Dedifferentiated amniotic fluid mesenchymal stem cell (primary cell): Measurements from ENCODE around the gene PACSIN2.

Source experiments
- DNase-seq: peaks from one replicate; pipeline ENCODE4 v3.0.0-alpha.2; 2016; ENCODE audit errors: extremely low spot score

PACSIN2 gene

DNA sequence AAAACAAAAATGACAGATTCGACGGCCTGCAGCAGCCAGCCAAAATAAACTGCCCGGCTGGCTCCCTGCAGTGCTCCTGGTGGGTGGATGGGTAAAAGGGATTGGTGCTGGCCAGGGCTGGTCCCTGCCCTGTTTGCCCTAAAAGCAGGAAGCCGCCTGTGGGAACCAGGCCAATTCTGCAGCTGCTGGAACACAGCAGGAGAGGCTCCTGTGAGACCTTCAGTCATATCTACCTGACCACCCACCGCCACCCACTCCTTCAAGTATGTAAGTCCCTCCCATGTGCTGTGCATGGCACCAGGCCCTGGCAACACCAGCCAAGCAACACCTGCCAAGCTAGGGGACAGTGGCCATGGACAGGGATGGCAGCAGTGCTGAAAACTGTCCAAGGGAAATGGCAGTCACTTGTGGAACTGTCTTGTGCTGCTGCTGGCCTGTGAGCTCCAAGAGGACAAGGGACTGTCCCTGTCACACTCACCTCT, 109.2 kb downstream of the PACSIN2 start:
- no peak for DNase-seq

DNA sequence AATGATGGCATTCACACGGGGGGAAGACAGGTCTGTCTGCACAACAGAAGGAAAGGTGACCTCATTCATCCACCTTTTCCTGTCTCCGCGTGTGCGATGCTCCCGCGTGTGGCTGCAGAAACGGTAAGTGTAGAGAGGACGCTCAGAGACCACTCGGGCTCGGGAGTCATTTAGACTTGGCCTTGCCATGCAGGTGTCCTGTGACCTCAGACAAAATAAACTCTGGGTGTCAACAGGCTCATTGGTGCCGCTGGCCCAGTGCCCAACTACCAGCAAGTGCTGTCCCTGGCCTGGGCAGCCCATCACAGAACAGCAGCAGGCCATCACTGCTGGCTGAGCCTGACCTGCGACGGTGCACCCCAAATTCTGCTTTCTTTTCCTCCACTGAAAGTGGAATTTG, 109.7 kb downstream of the PACSIN2 start:
- no peak for DNase-seq

DNA sequence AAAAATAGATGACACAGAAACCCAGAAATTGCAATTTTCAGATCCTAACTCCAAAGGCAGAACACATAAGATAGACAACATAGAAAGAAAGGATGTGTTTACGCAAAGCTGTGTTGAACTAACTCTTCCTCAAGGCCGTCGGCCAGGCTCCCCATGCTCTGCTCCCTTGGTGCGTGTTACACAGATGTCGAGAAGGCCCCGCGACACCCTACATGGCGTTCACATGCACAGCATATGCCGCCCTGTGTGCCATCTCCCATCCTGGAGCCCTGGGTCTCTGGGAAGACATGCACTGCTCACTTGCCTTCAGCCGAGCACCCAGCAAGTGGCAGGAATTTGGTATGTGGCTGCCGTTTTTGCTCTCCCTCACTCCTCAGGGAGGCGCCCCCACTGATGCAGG, 110.9 kb downstream of the PACSIN2 start:
- DNase-seq = no peak

DNA sequence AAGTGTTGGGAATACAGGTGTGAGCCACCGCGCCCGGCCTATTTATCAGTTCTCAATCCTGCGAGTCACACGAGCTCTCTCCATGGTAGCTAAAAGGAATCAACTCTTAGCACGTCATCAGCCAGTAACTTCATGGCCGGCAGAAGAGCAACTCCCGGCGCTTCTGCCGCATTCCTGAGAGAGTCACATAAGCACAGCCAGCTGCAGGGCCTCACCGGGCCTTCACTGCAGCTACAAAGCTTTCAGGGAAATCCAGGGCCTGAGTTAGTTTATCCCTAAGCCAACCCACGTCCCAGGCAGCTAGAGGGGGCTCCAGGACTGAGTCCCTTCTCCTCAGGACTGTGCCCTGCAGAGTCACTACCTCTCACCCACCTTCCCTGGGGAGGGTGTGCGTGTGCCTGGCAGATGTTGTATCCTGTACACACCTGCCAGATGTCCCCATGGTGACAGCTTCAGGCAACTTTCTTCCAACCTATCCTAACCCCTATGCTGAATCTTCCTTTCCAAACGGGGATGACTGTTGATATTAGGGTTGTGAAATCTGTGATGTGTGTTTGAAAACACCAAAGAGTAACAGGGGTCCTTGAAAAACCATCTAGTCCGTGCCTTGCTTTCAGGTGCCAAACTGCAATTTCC, 112.0 kb downstream of the PACSIN2 start:
- DNase-seq = no peak

DNA sequence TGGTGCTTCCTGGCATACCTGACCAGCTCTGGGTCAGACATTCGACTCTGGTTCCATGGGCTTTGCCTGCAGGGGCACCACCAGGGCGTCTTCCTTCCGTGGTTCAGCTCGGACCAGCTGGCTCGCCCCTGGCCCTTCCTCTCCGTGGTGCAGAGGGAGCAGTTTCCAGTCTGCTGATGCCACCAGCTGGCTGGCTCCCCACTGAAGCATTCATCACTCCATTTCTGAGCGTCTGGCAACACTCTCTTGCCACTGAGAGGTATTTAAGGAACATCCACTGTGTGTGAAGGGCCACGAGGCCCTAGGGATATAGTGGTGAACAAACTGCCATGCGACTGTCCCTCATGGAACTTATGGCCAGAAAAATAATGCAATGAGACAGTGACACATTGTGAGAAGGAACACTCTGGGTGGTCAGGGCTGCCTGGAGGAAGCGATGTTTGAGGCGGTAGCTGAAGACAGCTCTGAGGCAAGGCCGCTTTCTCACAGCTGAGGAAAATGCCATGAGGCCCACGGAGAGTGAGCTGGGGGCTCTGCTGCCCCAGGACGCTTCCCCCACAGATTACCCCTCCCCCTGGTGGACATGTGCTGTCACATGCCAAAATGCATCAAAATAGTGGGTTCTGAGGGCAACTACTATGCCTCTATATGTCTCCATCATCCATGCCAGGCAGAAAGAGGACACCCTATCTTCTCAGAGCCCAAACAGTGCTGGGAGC, 113.0 kb downstream of the PACSIN2 start:
- DNase-seq = no peak

DNA sequence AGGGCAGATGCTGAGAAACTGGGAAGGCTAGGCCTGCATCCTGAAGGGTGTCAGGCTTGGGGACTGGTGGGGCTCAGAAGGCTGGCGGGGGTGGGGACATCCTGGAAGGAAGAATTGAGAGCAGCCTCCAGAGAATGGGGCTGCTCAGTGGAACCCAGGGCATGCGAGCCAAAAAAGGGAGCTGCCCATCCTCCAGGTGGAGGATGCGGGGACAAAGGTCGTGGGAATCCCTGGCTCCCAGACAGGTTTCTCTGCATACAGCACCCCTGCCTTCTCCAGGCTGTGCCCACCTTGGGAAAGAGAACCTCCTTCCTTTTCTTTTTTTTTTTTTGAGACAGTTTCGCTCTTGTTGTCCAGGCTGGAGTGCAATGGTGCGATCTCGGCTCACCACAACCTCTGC, 117.0 kb downstream of the PACSIN2 start:
- DNase-seq = no peak

DNA sequence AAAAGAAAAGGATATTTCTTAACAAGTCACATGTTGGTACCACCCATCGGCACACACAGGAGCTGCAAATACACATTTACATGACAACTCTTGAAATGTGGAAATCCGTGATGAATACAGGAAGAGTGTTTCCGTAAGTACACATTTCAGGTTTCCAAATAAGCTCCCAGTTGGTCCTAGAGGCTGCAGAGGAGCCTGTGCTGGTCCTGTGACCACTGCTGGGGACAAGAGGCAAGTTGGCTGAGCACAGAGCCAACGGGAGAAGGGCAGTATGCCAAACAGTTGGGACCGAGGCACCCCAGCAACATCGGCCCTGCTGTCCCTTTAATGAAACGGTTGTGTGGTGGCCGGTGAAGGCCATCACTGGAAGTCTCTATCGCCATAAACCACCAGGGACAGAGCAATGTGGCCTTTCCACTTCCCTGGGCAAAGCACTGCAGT, 119.4 kb downstream of the PACSIN2 start:
- DNase-seq = no peak

DNA sequence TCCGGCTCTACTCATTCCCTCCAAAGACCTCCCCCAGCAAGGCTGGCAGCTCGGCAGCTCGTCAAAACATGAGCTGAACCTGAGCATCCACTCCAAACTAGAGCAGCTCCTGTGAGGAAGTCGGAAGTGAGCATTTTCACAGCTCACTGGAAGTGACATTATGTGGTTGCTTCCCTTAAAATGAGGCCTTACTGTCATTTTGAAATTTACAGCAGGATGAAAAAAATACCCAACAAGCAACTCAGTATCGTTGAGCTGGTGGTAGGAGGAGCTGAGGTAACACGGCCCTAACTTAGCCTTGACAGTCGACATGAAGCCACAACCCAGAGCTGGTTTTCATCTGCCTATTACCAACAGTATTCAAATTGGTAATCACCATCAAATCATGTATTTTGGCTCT, 119.9 kb downstream of the PACSIN2 start:
- DNase-seq = no peak

DNA sequence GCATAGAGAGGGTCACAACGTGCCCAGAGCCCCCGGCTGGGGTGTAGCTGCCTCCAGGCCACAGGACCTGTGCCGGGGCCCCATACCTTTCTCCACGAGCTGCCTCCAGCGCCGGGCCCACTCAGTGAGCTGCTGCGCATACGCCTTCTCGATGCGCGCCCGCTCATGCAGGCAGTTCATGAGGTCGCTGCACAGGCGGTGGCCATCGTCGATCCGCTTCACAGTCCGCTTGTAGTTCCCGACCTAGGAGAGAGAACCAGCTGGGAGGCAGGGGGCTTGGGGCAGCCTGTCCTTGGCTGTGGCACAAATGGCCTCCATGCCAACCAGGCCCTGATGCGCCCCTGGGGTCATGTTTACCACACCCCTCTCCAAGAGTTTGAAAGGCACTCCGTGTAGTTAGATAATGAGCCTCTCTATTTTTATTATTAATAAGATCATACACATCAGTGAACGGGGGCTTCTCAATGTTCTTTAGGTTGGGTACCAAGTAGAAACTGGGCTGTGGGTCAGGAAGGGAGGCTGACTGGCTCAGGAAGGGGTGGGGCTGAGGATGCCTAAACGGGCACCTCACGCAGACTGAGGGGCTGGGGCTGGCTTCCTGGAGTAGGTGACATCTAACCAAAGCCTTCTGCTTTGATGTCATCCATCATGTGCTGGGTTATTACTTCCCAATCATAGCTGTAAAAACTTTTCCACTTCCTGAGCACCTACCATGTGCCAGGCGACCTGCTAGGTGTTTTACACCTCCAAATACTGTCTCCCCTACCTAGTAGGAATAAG, 121.4 kb downstream of the PACSIN2 start:
- DNase-seq = no peak

DNA sequence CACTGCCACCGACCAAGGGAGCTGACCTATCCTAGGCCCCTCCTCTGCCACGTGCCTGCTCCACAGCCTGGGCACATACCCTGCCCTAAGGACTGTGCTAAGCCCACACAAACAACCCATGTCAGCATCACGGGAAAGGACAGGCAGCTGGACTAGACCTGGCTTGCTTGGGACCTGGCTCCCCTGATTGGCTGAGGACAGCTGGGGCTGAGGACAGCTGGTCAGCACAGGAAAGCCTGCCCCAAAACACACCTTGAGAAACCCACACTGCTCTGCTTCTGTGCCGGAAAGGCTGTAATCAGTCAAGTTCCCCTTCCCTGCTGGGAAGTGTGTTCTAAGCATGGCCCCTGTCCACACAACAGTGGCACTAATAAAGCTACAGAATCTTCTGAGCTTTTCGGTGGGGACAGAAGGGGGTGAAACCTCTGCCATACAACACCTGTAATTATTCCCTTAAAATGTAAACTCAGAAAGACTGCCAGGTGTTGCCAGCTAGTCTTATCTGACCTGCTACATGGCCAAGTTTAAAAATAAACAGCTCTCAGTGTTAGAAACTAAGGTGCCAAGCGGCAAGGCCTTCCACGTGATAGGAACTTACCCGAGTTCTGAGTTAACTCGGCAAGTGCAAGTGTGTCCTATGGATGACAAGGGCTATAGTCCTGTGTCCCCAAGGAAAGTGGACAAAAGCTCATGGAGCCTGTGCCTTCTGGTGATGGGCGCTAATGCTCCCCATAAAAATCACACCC, 122.2 kb downstream of the PACSIN2 start:
- no peak for DNase-seq

DNA sequence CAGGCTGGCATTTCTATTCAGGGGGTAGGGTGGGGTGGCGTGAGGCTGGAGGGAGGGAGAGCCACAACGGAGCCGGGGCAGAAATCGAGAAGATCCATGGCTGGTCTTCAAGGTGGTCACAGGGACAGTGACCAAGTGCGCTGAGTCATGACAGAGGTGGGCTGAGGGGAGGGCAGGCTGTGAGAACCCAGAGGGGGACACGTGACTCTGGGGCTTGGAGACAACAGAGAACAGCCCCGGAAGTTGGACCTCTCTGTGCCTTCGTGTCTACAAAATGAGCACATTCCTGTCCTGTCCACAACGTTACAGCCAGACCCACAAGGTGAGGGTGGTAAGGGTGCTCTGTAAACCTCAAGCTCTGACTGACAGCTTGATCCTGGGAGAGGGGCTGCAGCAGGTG, 122.8 kb downstream of the PACSIN2 start:
- no peak for DNase-seq

DNA sequence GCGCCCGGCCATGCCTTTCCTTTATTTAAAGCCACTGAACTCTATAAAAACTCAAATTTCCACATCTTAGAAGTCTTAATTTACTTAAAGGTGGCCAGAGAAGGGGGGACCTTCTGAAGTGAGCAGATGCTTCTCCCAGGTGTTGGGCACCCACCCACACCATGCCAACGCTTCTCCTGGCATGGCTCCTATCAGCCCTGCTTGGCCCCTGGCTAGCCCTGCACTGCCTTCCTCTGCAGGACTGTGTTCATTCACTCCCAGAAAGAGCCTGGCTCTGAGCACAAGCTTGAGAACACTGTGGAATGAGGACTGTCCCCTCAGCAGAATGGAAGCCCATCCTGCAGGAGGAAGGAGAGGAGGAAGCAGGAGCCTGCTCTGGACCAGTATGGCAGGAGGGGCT, 123.3 kb downstream of the PACSIN2 start:
- DNase-seq = no peak

DNA sequence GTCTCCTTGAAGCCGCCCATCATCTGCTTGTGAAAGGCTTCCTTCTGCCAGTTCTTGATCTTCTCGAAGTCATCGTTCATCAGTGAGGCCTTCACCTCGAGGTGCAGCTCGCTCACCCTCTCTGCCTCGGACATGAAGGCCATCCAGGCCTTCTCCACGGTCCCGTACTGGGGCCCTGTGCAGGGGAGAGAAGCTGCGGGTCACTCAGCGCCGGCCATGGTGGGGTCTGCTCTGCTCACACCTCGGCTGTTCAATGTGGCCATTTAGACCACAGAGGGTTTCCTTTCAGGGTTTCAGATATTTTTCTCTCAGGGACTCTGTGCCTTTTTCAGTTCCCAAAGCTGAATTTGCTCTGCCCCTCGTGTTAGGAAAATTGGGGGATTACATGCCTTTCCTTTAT, 123.9 kb downstream of the PACSIN2 start:
- DNase-seq = no peak

DNA sequence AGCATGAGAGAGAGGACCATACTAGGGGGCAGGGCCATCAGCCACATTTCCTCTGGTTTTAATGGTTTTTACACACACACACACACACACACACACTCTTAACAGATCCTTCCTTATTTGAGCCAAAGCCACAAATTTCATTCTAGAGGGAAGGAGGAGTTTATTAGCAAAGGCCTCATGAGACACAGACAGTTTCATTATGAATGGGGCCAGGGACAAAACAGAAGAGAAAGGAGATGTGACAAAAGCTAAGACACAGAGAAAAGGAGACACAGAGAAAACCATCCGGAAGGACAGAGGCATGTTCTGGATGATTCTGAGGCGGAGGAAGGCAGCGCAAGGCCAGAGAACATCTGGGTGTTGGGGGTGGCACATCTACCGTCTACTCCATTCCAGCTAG, 125.6 kb downstream of the PACSIN2 start:
- no peak for DNase-seq

DNA sequence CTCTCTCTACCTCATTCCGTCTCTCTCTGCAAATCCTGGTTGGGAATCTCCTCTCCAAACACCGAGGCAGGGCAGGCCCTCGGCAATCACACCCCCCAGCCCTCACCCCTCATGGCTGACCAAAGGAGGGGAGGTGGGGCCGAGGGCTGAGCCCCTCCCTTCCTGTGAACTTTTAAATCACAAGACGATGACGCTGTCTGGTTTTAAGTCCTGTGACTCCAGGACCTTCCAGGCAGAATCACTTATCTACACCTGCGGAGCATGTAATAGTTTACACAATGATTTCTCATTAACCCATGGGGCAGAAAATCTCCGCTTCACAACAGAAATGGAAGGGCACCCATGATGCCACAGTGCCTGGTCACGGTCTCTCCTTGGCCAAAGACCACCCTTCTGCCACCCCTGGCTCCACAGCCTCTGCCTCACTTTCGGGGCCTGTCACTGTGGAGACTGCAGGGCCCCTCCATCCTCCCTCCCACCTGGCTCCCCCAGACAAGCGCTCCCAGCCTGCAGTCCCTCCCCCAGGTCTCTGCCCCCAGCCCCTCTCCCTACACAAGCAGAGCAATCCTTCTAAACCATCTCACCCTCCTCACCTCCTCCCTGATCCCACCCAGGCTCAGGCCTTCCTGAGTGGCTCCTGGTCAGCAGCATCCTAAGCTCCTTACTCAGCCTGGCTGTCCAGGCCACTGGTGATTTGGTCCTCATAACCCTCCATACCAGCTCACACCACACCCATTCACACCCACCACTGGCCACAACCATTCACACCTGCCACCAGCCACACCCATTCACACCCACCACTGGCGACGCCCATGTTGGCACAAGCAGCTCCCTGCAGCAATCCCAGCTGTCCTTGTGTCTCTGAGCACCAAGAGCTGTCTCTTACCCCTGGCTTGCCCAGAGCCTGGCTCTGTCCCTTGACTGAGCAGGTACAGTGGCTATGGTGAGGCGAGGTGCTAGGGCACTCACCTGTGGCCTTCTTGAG, 127.1 kb downstream of the PACSIN2 start:
- DNase-seq = no peak

DNA sequence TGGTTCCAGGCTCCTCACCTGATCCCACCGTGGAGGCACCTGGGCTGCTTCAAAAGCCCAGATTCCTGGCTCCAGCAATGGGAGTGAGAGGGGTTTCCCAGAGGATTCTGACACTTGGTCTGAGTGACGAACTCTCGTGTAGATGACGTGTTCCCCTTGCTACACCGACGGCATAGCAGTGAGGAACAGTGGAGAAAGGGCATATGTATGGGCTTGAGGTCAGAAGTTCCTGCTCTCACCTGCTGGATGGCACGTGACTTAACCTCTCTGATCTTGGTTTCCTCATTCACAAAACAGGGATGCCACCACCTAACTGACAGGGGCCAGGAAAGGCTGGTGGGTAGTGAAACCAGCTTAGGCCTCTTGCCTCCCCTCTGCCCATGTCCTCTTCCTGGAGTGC, 127.8 kb downstream of the PACSIN2 start:
- DNase-seq = no peak

DNA sequence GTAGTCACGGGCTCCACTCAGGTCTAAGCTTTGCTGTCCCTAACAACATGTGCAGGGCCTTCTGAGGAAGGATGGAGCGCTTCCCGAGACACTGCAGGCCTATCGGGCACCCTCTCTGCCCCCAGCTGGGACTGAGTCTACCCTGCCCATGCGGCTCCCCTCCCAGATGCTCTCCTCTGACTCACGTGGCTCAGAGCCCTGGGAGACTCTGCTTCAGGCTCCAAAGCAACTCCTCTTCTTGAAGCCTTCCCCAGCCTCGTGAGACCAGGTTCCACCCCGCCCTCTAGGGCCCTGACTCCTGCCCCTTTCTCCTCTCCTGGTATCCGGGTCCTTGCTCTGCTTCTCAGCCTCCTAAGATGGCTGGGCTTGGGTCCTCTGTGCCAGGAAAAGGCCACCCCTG, 129.5 kb downstream of the PACSIN2 start:
- no peak for DNase-seq

DNA sequence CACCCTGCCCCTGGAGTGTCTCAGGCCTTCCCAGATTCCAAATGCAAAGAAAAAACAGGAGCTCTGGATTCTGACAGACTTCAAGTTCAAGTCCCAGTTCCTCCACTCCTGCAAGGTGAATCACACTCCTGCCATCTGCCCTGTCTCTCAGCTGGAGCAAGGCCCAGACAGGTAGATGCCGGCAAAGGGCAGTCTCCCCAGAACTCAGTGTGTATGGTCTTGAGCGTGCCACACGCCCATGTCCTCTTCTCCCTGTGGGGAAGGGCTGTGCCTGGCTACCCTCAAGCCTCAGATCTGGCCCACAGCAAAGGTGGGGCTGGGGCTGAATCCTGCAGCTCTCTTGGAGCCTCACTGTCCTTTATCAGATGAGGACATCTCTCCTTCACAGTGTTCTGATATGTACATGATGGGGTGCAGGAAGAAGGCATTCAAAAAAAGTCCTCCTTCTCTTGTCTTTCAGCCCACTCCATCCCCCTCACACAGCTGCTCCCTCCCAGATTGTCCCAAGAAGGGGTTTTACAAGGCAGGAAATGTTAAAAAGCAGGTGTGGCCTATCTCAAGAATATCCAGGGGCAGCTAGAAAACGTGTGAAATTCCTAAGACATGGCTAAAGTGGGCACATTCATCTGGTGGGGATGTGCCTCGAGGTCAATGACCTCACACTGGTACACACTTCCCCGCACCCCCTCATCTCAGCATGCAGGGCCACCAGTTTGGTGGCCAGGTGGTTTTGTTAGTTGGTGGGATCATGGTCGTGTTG, 130.2 kb downstream of the PACSIN2 start:
- DNase-seq = no peak

DNA sequence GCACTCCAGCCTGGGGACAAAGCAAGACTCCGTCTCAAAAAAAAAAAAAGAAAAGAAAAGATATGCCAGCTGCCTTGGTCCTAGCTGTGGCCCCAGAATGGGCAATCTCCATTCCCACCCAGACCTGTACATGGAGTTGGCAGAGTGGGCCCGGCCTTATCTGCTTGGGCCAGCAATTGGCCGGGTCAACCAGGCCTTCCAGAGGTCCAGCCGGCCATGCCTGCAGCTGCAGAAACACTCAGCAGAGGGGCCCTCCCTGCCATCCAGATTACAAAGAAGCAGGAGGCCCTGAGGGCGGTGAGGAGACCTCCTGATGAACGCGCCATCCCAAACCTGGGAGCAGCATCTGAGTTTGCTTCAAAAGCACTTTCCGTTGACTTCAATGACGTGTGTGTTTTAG, 131.0 kb downstream of the PACSIN2 start:
- DNase-seq = no peak

DNA sequence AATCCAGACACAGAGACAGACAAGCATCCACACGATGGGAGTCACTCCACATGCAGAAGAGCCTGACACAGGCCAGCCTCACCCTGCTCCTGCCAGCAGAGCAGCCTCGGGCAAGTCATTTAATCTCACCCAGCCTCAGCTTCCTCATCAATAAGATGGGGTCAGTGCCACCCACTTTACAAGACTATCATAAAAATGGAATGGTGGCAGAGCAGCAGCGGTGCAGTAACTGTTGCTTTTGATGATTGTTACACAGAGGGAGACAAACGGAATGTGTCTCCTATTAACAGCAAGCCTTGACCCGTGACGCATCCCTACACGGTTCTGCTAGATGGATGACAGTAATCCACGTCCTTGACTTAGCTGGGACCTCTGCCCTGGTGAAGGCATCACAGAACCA, 131.8 kb downstream of the PACSIN2 start:
- DNase-seq = no peak
